HTERT RPE-1 (cell line): ENCODE measurements around the gene EFNA1.
"Not testable (repeated sequence)": the region's sequence is repeated elsewhere in the genome, so short reads cannot be mapped to it uniquely, and the experiment has no call there.

Source experiments
- in situ Hi-C: fragments of 300-500 bp; cut with MboI; formaldehyde crosslinking; loops from 4 replicates; pipeline ENCODE4 v1.14.3; 2020; ENCODE audit warnings: low sequenced_read_pairs

Gene EFNA1

DNA sequence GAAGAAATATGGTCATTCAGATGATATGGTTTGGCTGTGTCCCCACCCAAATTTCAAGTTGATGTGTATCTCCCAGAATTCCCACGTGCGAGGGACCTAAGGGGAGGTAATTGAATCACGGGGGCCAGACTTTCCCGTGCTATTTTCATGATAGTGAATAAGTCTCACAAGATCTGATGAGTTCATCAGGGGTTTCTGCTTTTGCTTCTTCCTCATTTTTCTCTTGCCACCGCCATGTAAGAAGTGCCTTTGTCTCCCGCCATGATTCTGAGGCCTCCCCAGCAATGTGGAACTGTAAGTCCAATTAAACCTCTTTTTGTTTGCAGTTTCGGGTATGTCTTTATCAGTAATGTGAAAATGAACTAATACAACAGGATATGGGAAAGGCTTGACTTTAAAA is 14.1 kb downstream of the EFNA1 start:
- in situ Hi-C loops = no loop called here

DNA sequence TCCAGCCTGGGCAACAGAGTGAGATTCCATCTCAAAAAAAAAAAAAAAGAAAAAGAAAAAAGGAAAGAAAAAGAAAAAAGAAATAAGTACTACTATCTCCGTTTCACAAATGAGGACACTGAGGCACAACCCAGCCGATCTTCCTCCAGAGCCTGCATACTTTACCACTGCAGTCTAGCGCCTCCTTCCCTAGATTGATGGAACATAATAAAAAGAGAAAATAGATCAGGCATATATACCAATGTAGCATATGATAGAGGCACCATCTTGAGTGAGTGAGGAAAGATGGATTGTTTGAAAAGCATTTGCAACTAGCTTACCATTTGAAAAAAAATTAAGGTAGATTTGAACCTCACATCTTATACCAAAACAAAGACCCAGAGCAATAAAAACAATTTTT is 17.8 kb downstream of the EFNA1 start:
- in situ Hi-C loops = no loop called here

DNA sequence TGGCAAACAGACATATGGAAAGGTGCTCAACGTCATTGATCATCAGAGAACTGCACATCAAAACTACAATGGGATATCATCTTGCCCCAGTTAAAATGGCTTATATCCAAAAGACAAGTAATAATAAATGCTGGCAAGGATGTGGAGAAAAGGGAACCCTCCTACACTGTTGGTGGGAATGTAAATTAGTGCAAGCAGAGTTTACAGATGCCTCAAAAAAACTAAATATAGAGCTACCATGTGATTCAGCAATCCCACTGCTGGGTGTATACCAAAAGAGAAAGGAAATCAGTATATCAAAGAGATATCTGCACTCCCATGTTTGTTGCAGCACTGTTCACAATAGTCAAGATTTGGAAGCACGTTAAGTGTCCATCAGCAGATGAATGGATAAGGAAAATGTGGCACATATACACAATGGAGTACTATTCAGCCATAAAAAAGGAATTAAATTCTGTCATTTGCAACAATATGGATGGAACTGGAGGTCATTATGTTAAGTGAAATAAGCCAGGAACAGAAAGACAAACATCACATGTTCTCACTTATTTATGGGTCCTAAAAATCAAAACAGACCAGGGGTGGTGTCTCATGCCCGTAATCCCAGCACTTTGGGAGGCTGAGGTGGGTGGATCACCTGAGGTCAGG is 28.4 kb downstream of the EFNA1 start:
- in situ Hi-C loops = not testable (repeated sequence)

DNA sequence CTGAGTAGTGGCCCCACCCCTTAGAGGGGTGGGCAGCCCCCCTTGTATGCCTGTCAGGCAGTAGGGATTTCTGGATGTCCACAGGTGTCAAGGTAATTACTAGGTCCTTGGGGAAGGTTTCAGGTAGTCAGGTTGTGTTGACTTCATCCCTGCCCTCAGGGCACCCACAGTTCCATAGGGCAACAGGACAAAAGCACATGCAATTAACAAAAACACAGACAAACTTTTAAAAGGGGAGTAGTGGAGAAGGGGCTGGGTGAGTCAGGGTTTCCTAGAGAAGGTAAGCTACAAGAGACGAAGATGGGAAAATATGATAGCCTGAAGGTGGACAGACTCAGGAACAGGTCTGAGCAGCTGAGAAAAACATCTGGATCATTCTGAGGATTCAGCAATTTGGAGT is 31.3 kb downstream of the EFNA1 start:
- in situ Hi-C loops = no loop called here

DNA sequence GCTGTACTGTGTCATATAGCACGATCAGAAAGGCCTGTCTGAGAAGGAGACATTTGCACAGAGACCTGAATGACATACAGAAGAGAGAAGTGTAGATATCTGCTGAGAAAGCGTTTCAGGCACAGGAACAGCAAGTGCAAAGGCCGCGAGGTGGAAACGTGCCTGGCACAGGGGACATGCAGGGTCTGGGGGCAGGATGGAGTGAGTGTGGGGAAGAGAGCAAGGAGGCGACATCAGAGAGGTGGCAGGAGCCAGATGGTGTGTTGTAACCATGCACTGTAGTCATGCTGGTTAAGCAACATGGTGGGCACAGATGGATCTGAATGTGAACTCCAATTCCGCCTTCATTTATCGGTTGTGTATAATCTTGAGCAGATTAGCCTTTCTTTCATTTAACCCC is 32.5 kb downstream of the EFNA1 start:
- in situ Hi-C loops = no loop called here

DNA sequence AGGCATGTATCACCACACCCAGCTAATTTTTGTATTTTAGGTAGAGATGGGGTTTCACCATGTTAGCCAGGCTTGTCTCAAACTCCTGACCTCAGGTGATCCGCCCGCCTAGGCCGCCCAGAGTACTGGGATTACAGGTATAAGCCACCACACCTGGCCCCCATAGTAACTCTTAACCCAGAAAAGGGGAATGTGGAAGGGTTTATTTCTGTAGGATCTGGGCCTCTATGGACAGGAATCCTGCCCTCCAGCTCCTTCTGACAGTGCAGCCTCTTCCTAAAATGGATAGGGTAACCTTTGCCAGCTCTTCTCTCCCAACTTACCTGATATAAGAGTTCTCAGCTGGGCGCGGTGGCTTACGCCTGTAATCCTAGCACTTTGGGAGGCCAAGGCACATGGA is 35.0 kb downstream of the EFNA1 start:
- in situ Hi-C loops = not testable (repeated sequence)

DNA sequence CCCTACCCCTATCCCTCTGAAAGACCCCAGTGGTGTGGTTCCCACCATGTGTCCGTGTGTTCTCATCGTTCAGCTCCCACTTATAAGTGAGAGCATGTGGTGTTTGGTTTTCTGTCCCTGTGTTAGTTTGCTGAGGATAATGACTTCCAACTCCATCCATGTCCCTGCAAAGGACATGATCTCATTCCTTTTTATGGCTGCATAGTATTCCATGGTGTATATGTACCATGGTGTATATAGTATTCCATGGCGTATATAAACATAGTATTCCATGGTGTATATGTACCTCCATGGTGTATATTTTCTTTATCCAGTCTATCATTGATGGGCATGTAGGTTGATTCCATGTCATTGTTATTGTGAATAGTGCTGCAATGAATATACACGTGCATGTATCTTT is 36.1 kb downstream of the EFNA1 start:
- in situ Hi-C loops = not testable (repeated sequence)

DNA sequence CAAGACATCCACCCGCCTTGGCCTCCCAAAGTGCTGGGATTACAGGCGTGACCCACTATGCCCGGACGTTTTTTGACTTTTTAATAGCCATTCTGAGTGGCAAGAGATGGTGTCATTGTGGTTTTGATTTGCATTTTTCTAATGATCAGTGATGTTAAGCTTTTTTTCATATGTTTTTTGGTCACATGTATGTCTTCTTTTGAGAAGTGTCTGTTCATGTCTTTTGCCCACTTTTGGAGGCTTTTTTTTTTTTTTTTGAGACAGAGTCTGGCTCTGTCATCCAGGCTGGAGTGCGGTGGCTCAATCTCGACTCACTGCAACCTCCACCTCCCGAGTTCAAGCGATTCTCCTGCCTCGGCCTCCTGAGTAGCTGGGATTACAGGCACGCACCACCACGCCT is 36.9 kb downstream of the EFNA1 start:
- in situ Hi-C loops = not testable (repeated sequence)

DNA sequence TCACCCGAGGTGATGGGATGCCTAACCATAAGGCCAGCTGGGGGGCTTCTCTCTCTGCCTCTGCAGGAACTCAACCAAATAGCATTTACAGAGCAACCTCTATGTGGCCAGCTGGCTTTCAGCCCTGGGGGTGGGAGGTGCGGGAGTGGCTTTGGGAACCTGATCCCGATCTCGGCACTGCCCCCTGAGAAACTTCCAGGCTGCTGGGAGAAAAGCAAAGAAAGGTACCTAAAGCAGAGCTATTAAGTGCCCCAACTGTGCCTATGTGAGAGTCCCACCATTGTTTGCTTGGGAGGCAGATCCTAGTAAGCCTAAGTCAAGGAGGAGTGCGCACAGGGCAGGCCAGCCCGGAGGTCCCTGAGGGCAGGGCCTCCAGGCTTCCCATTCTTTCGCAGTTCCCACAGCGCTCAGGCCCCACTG is 38.4 kb downstream of the EFNA1 start:
- in situ Hi-C loops = no loop called here

DNA sequence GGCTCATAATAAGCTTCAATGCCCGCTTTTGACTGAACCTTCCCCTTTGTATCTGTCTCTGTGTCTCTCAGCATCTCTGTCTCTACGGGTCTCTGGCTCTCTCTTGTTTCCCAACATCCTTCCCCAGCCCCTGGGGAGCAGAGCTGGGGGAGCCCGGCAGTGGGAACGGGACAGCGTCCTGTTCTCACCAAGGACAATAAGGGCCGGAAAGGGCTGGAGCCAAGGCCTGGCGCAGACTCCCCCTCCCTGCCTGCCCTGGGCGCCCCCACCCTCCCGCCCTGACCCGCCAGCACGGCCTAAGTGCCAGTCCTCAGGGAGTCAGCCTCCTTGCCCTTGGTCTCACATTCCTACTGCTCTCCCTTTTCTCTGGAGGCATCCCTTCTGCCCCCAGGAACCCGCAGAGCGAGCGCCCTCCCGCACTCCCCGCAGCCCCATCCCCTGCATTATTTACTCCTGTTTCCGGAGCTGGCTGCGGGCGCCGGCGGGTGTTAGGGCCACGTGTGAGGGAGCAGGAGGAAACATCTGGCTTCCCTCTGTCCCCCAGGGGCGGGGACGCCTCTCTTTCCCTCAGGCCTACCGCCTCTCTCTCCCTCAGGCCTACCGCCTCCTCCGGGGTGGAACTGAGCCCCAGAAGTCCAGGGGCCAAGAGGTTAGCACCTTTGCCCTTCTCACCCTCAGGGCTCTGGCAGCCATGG is 38.9 kb downstream of the EFNA1 start:
- in situ Hi-C loops = no loop called here

DNA sequence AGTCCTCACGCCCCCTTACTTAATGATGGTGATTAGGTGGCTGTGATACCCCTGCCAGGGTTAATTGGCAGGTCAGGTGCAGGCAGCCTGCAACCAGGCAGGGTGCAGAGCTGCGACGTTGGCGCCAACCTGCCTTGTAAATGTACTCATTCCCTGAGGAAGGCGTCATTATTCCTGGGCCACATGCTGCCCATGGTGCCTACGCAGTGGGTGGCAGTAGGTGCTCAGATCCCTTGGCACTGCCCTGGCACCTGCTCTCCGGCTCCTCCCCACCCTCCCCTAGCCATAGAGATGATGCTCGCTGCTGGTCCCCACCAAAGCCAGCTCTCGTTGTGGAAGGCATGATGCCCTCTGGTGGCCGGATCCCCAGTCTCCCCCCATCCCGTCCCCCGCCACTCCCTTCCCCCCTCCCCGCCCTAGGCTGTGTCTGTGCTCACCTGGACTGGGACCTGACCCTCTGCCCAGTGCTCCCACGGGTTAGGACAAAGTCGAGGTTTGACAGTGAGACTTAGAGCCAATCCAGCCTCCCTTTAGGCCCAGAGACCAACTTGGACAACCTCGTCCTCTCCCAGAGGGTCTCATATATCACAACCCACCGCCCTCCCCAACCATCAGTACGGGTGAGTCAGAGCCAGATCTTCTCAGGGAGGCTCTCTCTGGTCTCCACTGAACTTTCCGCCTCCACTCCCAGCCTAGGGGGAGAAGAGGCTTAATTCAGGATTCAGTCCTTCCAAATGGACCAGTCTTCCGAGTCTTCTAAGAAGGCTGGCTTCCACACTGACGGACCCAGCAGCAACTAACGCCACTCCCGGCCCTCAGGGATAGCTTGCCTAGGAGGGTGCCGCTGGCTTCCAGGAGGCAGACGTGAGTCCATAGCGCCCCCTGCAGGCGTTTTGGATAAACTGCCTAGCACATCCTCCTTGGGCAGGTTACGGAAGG is 39.8 kb downstream of the EFNA1 start:
- in situ Hi-C loops = no loop called here

DNA sequence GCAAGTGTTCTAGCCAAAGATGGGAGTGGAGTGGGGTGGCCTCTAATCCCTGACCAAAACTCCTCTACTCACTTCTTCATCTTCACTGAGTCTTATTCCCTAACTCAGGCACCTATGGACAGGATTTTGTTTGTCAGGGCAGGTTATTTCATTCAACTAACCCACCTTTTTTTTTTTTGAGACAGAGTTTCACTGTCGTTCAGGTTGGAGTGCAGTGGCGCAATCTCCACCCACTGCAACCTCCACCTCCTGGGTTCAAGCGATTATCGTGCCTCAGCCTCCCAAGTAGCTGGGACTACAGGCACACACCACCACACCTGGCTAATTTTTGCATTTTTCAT is 40.4 kb downstream of the EFNA1 start:
- in situ Hi-C loops = not testable (repeated sequence)

DNA sequence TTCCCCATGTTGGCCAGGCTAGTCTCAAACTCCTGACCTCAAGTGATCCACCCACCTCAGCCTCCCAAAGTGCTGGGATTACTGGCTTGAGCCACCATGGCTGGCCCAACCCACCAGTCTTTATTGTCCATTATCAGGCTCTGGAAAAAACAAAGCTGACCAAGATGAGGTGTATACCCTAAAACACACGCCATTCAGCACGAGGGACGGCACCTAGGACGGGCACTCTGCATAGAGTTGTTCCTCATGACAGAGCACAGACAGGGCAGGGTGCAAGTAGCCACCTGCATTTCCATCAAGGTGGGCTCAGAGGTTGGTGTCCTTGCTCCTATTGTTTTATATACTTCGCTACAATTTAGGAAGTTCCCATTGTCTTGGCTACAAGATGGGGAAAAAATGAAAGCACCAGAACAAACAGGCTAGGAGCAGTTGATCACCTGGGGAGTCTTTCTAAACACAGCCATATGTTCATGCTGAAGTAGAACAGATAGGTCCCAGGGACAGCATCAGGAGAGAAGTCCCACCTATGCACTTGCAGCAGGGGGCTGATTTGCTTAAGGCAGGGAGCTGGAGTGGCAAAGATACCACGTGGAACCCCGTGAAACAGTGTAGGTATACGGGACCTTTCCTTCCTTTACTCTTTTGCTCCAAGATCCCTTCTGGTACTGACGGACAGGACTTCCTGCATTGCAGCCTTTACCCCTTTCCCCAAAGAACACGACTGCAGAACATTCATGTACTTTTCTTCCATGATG is 41.0 kb downstream of the EFNA1 start:
- in situ Hi-C loops = no loop called here

DNA sequence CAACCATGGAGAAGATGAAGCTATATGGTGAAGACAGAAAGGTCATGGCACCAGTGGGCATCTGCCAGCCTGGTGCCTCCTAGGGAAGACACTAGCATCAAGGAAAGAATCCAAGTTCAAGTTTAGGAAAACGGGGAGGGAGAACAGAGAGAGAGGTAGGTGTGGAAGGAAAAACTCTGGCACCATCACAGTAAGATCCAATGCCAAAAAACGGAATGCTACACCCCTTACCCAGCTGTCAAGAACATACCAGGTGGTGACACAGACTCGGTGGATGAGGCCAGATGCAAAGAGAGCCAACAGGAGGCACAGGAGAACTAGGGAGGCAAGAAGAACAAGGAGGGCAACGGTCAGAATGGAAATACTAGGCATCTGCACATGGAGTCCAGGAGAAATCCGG is 41.9 kb downstream of the EFNA1 start:
- in situ Hi-C loops = no loop called here

DNA sequence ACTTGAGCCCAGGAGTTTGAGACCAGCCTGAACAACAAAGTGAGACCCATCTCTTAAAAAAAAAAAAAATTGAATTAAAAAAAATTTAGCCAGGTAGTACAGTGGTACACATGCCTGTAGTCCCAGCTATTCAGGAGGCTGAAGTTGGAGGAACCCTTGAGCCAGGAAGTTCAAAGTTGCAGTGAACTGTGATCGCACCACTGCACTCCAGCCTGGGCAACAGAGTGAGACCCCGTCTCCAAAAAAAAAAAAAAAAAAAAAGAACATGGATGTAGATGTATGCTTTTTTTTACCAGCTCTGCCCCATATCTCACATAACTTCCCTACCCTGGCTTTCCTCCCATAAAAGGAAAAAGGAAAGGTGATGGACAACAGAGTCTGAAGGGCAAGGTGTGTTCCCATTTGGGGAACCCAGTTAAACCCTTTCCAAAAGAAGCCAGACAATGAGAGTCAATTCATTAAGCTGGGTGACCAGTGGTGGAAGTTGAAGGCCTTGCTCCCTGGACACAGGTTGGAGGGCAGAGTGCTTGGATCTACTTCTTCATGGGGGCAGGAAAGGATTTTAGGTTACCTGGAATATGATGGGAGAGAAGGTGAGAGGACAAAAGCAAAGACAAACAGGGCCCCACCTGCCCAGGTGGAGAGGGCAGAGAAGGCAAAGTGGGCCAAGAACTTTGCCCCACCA is 42.6 kb downstream of the EFNA1 start:
- in situ Hi-C loops = no loop called here

DNA sequence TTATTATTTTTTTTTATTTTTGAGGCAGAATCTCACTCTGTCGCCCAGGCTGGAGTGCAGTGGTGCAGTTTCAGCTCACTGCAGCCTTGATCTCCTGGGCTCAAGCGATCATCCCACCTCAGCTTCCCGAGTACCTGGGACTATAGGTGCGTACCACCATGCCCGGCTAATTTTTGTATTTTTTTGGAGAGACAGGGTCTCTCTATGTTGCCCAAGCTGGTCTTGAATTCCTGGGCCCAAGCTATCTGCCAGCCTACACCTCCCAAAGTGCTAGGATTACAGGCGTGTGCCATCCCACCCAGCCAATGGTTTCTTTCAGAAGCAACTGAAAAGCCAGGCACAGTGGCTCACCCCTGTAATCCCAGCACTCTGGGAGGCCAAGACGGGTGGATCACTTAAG is 43.1 kb downstream of the EFNA1 start:
- in situ Hi-C loops = no loop called here

DNA sequence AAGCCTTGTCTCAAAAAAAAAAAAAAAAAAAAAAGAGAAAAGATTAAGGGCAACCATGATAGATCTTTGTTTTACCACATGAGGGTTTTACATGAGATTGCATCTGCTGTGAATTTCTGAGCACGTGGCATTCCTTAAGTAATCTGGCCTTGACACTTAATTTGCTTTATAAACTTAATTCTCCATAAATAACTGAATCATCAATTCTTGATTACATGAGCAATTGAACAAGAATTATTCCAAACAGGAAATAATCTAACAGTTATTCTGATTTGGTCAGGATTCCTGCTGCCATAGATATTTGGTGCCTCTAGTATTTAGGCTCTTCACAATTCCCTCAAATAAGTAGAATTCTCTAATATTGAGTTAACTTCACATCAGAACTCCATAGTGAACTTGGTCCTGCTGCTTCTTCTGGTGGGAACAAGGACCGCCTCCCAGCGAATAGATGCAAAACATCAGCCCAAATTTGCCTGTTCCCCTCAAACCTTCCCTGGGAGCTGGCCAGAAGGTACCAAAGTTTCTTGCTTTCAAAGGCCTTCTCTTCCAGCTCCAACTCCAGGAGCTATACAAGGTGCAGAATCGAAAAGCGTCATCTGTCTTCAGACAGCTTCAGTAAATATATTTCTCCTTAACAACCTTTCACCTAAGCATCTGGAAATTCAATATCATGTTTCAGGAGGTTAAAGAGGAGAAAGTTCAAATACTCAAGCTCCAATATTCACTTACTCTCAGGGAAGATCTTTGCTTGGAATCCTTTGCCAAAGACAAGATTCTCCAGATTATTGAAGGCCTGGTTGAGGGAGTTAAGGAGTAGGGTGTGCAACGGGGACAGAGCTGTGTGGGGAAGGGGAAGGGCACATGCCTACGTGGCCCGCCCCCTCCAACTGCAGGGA is 44.4 kb downstream of the EFNA1 start:
- in situ Hi-C loops = no loop called here

DNA sequence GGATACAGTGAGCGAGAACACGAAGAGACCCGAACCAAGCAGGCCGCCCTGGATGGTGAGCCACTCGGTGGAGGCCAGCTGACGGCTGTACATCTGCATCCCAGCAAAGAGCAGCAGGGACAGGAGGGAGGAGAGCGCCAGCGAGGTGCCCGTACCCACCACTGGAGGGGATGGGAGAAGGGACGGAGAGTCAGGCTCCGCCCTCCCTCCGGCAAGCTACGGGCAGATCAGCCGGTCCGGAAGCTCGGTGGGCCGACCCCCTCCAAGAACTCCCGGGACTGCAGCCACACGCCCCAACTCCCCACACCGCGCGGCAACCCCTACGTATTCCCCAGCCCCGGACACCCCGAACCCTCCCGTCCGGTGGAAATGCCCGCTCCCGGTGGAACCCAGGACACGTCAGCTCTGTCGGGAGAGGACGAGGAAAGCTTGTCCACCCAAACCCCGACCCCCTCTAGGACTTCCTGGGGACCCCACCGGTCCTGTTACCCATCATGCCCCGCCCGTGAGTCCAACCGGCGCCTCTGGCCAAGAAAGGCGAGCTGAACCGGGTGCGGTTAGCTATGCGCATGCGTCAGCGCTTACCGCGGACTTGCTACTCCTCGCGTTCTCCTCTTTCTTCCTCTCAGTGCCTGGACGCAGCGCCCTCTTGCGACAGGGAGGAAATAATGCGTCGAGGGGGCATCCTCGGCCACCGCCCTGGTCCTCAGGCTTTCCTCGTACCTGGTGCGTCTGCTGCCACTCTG is 45.2 kb downstream of the EFNA1 start, which contains the start of gene KRTCAP2:
Gene KRTCAP2, minus strand, starts transcription at position 573 of the 746 bp plus-strand sequence. Its CDS starts 80 bp downstream, at position 493.
- in situ Hi-C loops = no loop called here
